ENCODE data around the gene ODF2.
"Not testable (repeated sequence)": the region's sequence is repeated elsewhere in the genome, so short reads cannot be mapped to it uniquely, and the experiment has no call there.

ODF2 gene

GRCh38 chr9:128503870-128504269 is 48.1 kb downstream of the ODF2 start:
- DNase-seq (ENCODE audit: low read depth) = peak; percentile 38
- H3K4me3 ChIP-seq (ENCODE audit: low read depth, low read length) = peak overlapping the region; percentile 81
- TF ChIP-seq, protein P1, sequence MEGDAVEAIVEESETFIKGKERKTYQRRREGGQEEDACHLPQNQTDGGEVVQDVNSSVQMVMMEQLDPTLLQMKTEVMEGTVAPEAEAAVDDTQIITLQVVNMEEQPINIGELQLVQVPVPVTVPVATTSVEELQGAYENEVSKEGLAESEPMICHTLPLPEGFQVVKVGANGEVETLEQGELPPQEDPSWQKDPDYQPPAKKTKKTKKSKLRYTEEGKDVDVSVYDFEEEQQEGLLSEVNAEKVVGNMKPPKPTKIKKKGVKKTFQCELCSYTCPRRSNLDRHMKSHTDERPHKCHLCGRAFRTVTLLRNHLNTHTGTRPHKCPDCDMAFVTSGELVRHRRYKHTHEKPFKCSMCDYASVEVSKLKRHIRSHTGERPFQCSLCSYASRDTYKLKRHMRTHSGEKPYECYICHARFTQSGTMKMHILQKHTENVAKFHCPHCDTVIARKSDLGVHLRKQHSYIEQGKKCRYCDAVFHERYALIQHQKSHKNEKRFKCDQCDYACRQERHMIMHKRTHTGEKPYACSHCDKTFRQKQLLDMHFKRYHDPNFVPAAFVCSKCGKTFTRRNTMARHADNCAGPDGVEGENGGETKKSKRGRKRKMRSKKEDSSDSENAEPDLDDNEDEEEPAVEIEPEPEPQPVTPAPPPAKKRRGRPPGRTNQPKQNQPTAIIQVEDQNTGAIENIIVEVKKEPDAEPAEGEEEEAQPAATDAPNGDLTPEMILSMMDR (IDR thresholded peaks at IDR 0.05; ENCODE audit: insufficient read depth, low read depth, low read length, missing control alignments) = no peak

GRCh38 chr9:128504485-128505413 is 48.9 kb downstream of the ODF2 start, which contains the start of gene GLE1:
TSS of gene GLE1 (plus strand) at chr9:128504719. CDS start at chr9:128504806, 87 bp downstream.
- TF ChIP-seq, protein P1 (IDR thresholded peaks at IDR 0.05; ENCODE audit: insufficient read depth, low read depth, low read length, missing control alignments) = no peak
- H3K4me3 ChIP-seq (ENCODE audit: low read depth, low read length) = peak within 1 kb of the TSS; percentile 81
- peak; percentile 97 for DNase-seq (ENCODE audit: low read depth)

- peak overlapping the region; percentile 81 for H3K4me3 ChIP-seq (ENCODE audit: low read depth, low read length)
- no peak for DNase-seq (ENCODE audit: low read depth)
- TF ChIP-seq, protein P1 (IDR thresholded peaks at IDR 0.05; ENCODE audit: insufficient read depth, low read depth, low read length, missing control alignments) = no peak
These were observed 49.6 kb downstream of the ODF2 start for GRCh38 chr9:128505414-128505765.

- not testable (repeated sequence) for DNase-seq (ENCODE audit: low read depth); H3K4me3 ChIP-seq (ENCODE audit: low read depth, low read length)
These were observed 50.1 kb downstream of the ODF2 start for GRCh38 chr9:128505906-128506305.

DNA sequence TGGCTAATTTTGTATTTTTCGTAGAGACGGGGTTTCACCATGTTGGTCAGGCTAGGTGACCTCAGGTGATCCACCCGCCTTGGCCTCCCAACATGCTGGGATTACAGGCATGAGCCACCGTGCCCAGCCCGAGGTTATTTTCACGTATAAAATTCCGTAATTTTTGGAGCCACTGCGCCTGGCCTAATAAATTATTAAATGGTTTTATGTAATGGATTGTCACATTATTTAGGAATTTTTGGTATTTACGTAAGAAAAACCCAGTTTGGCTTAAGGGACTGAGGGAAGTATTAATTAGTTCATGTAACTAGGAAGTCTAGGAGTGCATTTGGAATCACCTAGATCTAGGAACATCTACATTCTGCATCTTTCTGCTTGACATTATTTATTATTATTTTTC is 57.0 kb downstream of the ODF2 start:
- DNase-seq (ENCODE audit: low read depth) = no peak
- TF ChIP-seq, protein P1 (IDR thresholded peaks at IDR 0.05; ENCODE audit: insufficient read depth, low read depth, low read length, missing control alignments) = no peak
- no peak overlapping the region for H3K4me3 ChIP-seq (ENCODE audit: low read depth, low read length)

GRCh38 chr9:128521956-128522355 is 66.2 kb downstream of the ODF2 start:
- DNase-seq (ENCODE audit: low read depth) = no peak
- no peak overlapping the region for H3K4me3 ChIP-seq (ENCODE audit: low read depth, low read length)

DNA sequence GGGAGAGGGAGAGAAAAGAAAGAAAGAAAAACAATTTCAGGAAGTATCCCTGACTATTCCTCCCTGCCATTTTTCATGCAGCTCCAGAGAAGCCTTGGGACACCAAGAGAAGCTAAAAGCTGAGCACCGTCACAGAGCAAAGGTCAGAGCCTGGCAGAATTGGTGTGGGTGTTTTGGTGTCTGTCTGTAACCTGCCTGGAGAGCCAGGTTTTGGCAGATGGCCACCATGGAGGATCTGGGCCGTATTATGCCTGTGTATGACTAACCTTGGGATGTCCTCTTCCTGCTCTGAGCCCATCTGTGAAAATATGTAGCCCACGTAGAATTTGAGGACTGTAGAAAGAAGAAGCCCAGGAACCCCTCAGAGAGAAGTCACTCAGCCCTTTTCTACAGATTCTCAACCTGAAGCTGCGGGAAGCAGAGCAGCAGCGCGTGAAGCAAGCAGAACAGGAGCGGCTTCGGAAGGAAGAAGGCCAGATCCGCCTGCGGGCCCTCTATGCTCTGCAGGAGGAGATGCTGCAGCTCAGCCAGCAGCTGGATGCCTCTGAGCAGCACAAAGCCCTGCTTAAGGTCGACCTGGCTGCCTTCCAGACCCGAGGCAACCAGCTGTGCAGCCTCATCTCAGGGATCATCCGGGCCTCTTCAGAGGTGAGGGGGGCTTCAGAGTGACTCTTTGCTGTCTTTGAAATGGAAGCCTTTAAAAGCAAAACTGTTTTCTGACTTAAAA is 67.6 kb downstream of the ODF2 start:
- H3K4me3 ChIP-seq (ENCODE audit: low read depth, low read length) = no peak overlapping the region
- TF ChIP-seq, protein P1 (IDR thresholded peaks at IDR 0.05; ENCODE audit: insufficient read depth, low read depth, low read length, missing control alignments) = no peak
- no peak for DNase-seq (ENCODE audit: low read depth)

More at GRCh38 chr9:128521956-128522355, 66.2 kb downstream of the ODF2 start:
- TF ChIP-seq, protein P1 (IDR thresholded peaks at IDR 0.05; ENCODE audit: insufficient read depth, low read depth, low read length, missing control alignments) = no peak
